ENCODE results near the gene CRABP1. TPM values are rescaled to one million over a fixed set of nuclear protein-coding genes. Genes with fewer than 3 reads are reported as not detected.

Gene CRABP1
- not detected in 2 replicates for total RNA-seq (2014; rRNA removed; shearing (Covaris generic); ENCODE audit: low replicate concordance)

GRCh38 chr15:78340231-78341056, at the start of gene CRABP1:
Gene CRABP1 (plus strand): TSS chr15:78340353. CDS start chr15:78340429, 76 bp downstream.
- Histone ChIP-seq H3K9ac (ENCODE audit: low read length) (no peak within 1 kb of the TSS), H3K4me3 (ENCODE audit: low read length) (no peak within 1 kb of the TSS), H3K79me2 (ENCODE audit: low read length) (no peaks in the 10 kb centered on the region), H3K9me2 (replicated peaks; ENCODE audit: insufficient read depth, low read length) (no peaks in the 10 kb centered on the region), H2AFZ (ENCODE audit: low read length) (no peak within 1 kb of the TSS), H3K4me2 (ENCODE audit: low read depth, low read length, poor library complexity, severe bottlenecking) (no peak within 1 kb of the TSS), H3K4me1 (ENCODE audit: low read length) (no peaks in the 10 kb centered on the region), H4K20me1 (ENCODE audit: insufficient read depth, low read depth, low read length) (no peaks in the 10 kb centered on the region), H3K9me3 (ENCODE audit: low read length) (no peaks in the 10 kb centered on the region), H3K36me3 (ENCODE audit: insufficient read depth, low read length) (no peaks in the 10 kb centered on the region), H3K27me3 (ENCODE audit: low read length) (no peaks in the 10 kb centered on the region), H3K27ac (ENCODE audit: low read length) (no peak within 1 kb of the TSS)
- no peak for DNase-seq

- Histone ChIP-seq H3K27me3 (ENCODE audit: low read length) (no peaks in the 10 kb centered on the region), H3K27ac (ENCODE audit: low read length) (no peak overlapping the region), H3K79me2 (ENCODE audit: low read length) (peaks cover 9% of the 10 kb centered on the region), H2AFZ (ENCODE audit: low read length) (no peak overlapping the region), H3K9ac (ENCODE audit: low read length) (no peak overlapping the region), H3K4me1 (ENCODE audit: low read length) (no peaks in the 10 kb centered on the region), H3K4me2 (ENCODE audit: low read depth, low read length, poor library complexity, severe bottlenecking) (no peak overlapping the region), H3K9me2 (replicated peaks; ENCODE audit: insufficient read depth, low read length) (no peaks in the 10 kb centered on the region), H3K9me3 (ENCODE audit: low read length) (no peaks in the 10 kb centered on the region), H4K20me1 (ENCODE audit: insufficient read depth, low read depth, low read length) (no peaks in the 10 kb centered on the region), H3K36me3 (ENCODE audit: insufficient read depth, low read length) (peaks cover 21% of the 10 kb centered on the region; the same call in 1 of the 2 replicates), H3K4me3 (ENCODE audit: low read length) (no peak overlapping the region)
- DNase-seq, result no peak
Observed at GRCh38 chr15:78291052-78291451, 49.1 kb upstream of the CRABP1 start.

GRCh38 chr15:78291698-78292097, 48.5 kb upstream of the CRABP1 start:
- Histone ChIP-seq H3K79me2 (ENCODE audit: low read length) (peaks cover 13% of the 10 kb centered on the region), H3K9me2 (replicated peaks; ENCODE audit: insufficient read depth, low read length) (no peaks in the 10 kb centered on the region), H3K4me2 (ENCODE audit: low read depth, low read length, poor library complexity, severe bottlenecking) (no peak overlapping the region), H3K36me3 (ENCODE audit: insufficient read depth, low read length) (peaks cover 21% of the 10 kb centered on the region; the same call in 1 of the 2 replicates), H2AFZ (ENCODE audit: low read length) (no peak overlapping the region), H3K4me3 (ENCODE audit: low read length) (no peak overlapping the region), H3K27ac (ENCODE audit: low read length) (no peak overlapping the region), H3K9ac (ENCODE audit: low read length) (no peak overlapping the region), H3K4me1 (ENCODE audit: low read length) (no peaks in the 10 kb centered on the region), H3K27me3 (ENCODE audit: low read length) (no peaks in the 10 kb centered on the region), H3K9me3 (ENCODE audit: low read length) (no peaks in the 10 kb centered on the region), H4K20me1 (ENCODE audit: insufficient read depth, low read depth, low read length) (no peaks in the 10 kb centered on the region)
- no peak for DNase-seq

GRCh38 chr15:78292219-78292618, 47.9 kb upstream of the CRABP1 start:
- H3K27ac ChIP-seq (ENCODE audit: low read length), result no peak overlapping the region
- no peak for DNase-seq
- no peaks in the 10 kb centered on the region for H3K27me3 ChIP-seq (ENCODE audit: low read length)
- H3K9me3 ChIP-seq (ENCODE audit: low read length), result no peaks in the 10 kb centered on the region
- no peak overlapping the region for H3K4me2 ChIP-seq (ENCODE audit: low read depth, low read length, poor library complexity, severe bottlenecking)
- peaks cover 21% of the 10 kb centered on the region; the same call in 1 of the 2 replicates for H3K36me3 ChIP-seq (ENCODE audit: insufficient read depth, low read length)
- H4K20me1 ChIP-seq (ENCODE audit: insufficient read depth, low read depth, low read length), result no peaks in the 10 kb centered on the region
- no peaks in the 10 kb centered on the region for H3K4me1 ChIP-seq (ENCODE audit: low read length)
- no peaks in the 10 kb centered on the region for H3K9me2 ChIP-seq (replicated peaks; ENCODE audit: insufficient read depth, low read length)
- no peak overlapping the region for H3K4me3 ChIP-seq (ENCODE audit: low read length)
- no peak overlapping the region for H2AFZ ChIP-seq (ENCODE audit: low read length)
- peaks cover 18% of the 10 kb centered on the region for H3K79me2 ChIP-seq (ENCODE audit: low read length)
- H3K9ac ChIP-seq (ENCODE audit: low read length), result no peak overlapping the region

GRCh38 chr15:78299101-78299930, 40.8 kb upstream of the CRABP1 start, which contains the start of gene SKIC8:
Gene SKIC8 (minus strand): TSS chr15:78299609. CDS start chr15:78295686, 3,923 bp downstream.
- Histone ChIP-seq H3K27me3 (ENCODE audit: low read length) (no peaks in the 10 kb centered on the region), H4K20me1 (ENCODE audit: insufficient read depth, low read depth, low read length) (no peaks in the 10 kb centered on the region), H3K79me2 (ENCODE audit: low read length) (peaks cover 39% of the 10 kb centered on the region), H3K36me3 (ENCODE audit: insufficient read depth, low read length) (no peaks in the 10 kb centered on the region), H3K4me1 (ENCODE audit: low read length) (peaks cover 17% of the 10 kb centered on the region), H3K4me2 (ENCODE audit: low read depth, low read length, poor library complexity, severe bottlenecking) (peak within 1 kb of the TSS; percentile 99), H3K4me3 (ENCODE audit: low read length) (peak within 1 kb of the TSS; percentile 94), H3K27ac (ENCODE audit: low read length) (peak within 1 kb of the TSS; percentile 35; the same call in 1 of the 2 replicates), H3K9ac (ENCODE audit: low read length) (peak within 1 kb of the TSS; percentile 87), H3K9me3 (ENCODE audit: low read length) (no peaks in the 10 kb centered on the region), H2AFZ (ENCODE audit: low read length) (peak within 1 kb of the TSS; percentile 88), H3K9me2 (replicated peaks; ENCODE audit: insufficient read depth, low read length) (no peaks in the 10 kb centered on the region)
- DNase-seq, result peak; percentile 98

GRCh38 chr15:78301326-78301725, 38.8 kb upstream of the CRABP1 start:
- Histone ChIP-seq H3K36me3 (ENCODE audit: insufficient read depth, low read length) (no peaks in the 10 kb centered on the region), H3K4me2 (ENCODE audit: low read depth, low read length, poor library complexity, severe bottlenecking) (no peak overlapping the region), H4K20me1 (ENCODE audit: insufficient read depth, low read depth, low read length) (no peaks in the 10 kb centered on the region), H3K27ac (ENCODE audit: low read length) (no peak overlapping the region), H3K27me3 (ENCODE audit: low read length) (no peaks in the 10 kb centered on the region), H3K9me3 (ENCODE audit: low read length) (no peaks in the 10 kb centered on the region), H3K9me2 (replicated peaks; ENCODE audit: insufficient read depth, low read length) (no peaks in the 10 kb centered on the region), H3K4me1 (ENCODE audit: low read length) (peaks cover 17% of the 10 kb centered on the region), H3K9ac (ENCODE audit: low read length) (no peak overlapping the region), H3K79me2 (ENCODE audit: low read length) (peaks cover 30% of the 10 kb centered on the region), H3K4me3 (ENCODE audit: low read length) (no peak overlapping the region), H2AFZ (ENCODE audit: low read length) (no peak overlapping the region)
- no peak for DNase-seq

GRCh38 chr15:78301828-78302227, 38.3 kb upstream of the CRABP1 start:
- H3K9me3 ChIP-seq (ENCODE audit: low read length), result no peaks in the 10 kb centered on the region
- H2AFZ ChIP-seq (ENCODE audit: low read length), result 0 out of 2 replicates have a peak overlapping the region, but pooled peaks have one; percentile 32
- peaks cover 17% of the 10 kb centered on the region for H3K4me1 ChIP-seq (ENCODE audit: low read length)
- no peaks in the 10 kb centered on the region for H3K36me3 ChIP-seq (ENCODE audit: insufficient read depth, low read length)
- no peak for DNase-seq
- H3K9me2 ChIP-seq (replicated peaks; ENCODE audit: insufficient read depth, low read length), result no peaks in the 10 kb centered on the region
- no peak overlapping the region for H3K4me2 ChIP-seq (ENCODE audit: low read depth, low read length, poor library complexity, severe bottlenecking)
- no peaks in the 10 kb centered on the region for H4K20me1 ChIP-seq (ENCODE audit: insufficient read depth, low read depth, low read length)
- H3K27ac ChIP-seq (ENCODE audit: low read length), result no peak overlapping the region
- peaks cover 25% of the 10 kb centered on the region for H3K79me2 ChIP-seq (ENCODE audit: low read length)
- H3K9ac ChIP-seq (ENCODE audit: low read length), result no peak overlapping the region
- H3K4me3 ChIP-seq (ENCODE audit: low read length), result no peak overlapping the region
- no peaks in the 10 kb centered on the region for H3K27me3 ChIP-seq (ENCODE audit: low read length)
